ENCODE data around the gene NRP1.
"Not testable (repeated sequence)": the region's sequence is repeated elsewhere in the genome, so short reads cannot be mapped to it uniquely, and the experiment has no call there.

Gene NRP1

DNA sequence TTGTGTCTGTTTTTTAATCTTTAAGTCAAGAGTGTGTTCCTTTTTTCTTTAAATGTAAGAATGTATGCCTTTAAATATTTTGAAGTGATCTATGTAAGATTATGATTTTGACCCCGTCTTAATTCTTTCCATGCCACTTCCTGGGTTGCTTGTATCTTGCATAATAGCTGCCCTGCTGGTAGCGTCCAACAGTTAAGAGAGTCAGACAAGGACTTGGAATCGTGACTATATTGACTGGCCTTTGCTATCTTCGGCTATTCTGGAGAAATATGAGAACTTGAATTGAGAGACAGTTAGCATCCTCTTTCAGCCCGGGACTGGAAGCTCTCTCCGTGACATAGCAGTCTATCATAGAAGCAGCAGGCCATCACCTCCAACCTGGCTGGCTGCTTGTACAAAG lies 13.0 kb downstream of the NRP1 start:
- DNase-seq (ENCODE audit: low read depth): no peak

- no peak for DNase-seq (ENCODE audit: low read depth)
These were observed 14.2 kb downstream of the NRP1 start for GRCh38 chr10:33320288-33320687.

- no peak for DNase-seq (ENCODE audit: low read depth)
These were observed 18.6 kb downstream of the NRP1 start for GRCh38 chr10:33315891-33316290.

- no peak for DNase-seq (ENCODE audit: low read depth)
These were observed 19.5 kb downstream of the NRP1 start for GRCh38 chr10:33314811-33315561.

- no peak for DNase-seq (ENCODE audit: low read depth)
These were observed 22.8 kb downstream of the NRP1 start for GRCh38 chr10:33311640-33312039.

- DNase-seq (ENCODE audit: low read depth): no peak
These were observed 23.6 kb downstream of the NRP1 start for GRCh38 chr10:33310853-33311252.

GRCh38 chr10:33309406-33309805 lies 25.1 kb downstream of the NRP1 start:
- no peak for DNase-seq (ENCODE audit: low read depth)

DNA sequence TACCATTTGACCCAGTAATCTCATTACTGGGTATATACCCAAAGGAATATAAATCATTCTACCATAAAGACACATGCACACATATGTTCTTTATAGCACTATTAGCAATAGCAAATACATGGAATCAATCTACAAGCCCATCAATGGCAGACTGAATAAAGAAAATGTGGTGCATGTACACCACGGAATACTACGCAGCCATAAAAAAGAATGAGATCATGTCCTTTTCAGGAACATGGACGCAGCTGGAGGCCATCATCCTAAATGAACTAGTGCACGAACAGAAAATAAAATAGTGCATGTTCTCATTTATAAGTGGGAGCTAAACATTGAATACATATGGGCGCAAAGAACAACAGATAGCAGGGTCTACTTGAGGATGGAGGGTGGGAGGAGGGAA lies 26.6 kb downstream of the NRP1 start:
- no peak for DNase-seq (ENCODE audit: low read depth)

DNA sequence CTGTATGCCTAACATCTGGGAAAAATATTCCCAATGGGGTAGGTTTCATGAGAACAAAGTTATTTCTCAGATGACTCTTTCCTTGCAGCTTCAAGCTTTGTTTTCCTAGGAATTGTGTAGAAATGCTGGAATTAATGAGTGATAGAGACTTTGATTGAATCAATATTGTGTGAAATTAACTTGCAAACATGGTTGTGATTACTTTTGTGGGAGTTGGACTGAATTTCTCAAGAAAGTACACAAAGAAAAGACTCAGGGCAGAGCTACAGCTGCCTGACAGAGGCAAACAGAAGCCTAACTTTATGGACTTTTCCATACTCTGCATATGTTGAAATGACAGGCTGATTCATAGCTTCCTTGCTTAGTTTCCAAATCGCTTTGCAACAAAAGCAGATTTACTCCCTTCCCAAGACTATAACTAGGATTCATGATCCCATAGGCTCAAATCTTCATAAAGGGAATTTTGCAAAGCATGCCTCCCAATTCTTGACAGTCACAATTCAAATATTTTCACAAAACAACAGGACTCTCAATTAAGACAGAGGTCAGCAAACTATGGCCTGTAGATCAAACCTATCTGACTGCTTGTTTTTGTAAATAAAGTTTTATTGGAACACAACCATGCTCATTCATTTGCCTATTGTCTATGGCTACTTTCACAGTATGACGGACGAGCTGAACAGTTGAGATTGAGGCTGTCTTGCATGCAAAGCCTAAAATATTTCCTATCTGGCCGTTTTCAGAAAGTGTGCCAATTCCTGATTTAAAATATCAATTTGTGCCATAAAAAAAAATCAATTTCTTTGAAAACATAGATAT lies 27.6 kb downstream of the NRP1 start:
- no peak for DNase-seq (ENCODE audit: low read depth)

DNA sequence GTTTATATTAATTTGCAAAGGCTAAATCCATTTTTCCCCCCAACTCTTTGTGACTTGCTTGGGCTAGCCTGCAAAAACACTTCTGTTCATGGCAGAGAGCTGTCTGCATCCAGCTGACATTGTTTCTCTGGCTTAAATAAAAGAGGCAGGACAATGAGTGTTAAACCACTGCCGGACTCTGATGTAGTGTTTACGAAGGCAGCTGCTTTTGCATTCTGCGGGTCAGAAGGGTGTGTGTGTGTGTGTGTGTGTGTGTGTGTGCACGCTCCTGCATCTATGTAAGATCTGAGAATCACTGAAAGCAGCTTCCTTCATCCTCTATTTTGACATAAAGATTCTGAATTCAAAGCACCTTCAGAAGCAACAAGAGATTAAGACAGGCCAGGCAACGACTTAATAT lies 28.3 kb downstream of the NRP1 start:
- no peak for DNase-seq (ENCODE audit: low read depth)

DNA sequence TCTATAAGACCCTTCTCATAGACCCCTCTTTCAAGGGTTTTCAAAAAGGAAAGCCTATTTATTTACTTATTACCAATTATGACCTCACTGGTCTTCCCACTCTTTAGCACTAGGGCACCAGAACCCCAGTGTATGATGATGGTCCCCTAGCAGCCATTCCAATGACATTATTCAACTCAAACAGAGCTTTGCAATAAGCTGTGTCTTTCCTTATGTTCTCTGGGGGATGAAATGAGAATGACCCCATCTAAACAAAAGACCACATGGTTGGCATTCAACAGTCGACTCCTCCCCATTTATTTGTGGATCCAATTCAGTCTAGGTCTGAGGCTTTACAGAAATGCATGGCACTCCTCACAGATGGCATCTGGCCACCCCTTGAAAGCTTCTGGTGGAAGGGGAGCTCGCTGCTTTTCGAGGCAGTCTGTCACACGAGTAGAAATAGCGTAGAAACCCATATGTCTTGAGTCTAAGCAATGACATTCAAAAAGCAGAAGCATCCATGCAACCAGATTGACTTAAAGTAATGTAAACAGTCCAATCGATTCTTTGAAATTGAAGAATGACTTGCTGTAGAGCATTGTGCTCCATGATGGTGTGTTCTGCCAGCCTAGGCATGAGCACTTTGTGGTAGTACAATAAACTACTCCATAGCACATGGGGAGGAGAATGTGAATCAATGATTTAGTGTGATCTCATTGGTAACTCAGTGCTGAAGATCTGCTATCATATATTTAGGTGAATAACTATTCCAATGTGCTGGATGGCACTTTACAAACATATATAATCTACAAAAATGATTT lies 29.8 kb downstream of the NRP1 start:
- DNase-seq (ENCODE audit: low read depth): no peak

DNA sequence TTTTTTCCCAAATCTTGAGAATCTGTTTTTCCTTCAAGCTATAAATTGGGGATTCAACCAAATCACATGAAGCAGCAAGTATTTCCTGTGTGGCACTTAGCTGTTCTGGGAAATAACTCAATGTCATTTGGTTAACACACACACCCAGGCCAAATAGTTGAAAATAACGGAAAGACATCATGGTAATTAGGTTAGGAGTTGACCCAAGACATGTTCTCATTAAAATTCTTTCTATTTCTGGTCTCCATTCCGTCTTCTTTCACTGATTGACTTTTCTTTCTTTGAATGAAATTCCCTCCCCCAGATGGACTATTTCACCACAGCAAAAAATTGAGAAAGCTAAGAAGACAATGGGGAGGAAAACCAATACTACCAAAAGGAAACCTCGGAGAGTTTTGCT lies 30.5 kb downstream of the NRP1 start:
- no peak for DNase-seq (ENCODE audit: low read depth)

DNA sequence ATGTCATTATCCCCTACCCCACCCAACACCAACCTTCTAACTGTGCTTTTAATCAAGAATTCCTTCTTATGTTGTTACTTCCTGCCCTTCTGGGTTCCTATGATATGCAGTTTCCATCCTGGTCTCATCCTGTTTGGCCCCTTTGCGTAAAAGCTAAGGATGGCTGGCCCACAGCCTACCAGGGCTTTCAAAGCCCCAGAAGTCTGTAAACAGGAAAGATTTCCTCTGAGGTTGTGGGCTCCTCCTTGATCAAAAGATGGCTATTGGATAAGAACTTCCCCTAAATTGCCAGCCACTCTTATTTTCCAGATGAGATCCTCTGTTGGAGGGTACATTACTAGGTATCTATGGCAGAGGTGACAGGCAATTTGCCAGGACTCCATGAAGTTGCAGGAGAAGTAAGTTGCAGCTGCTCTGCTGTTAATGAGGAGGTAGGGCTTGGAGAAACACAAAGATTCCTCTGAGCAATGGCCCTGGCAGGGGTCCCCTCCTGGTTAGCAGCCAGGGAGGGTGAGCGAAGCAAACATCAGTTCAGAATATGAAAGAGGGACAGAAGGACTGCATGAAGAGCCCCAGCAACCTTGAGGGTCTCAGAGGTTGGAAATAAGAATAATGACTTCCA lies 32.1 kb downstream of the NRP1 start:
- no peak for DNase-seq (ENCODE audit: low read depth)

- DNase-seq (ENCODE audit: low read depth): no peak
These were observed 33.2 kb downstream of the NRP1 start for GRCh38 chr10:33301097-33301789.

DNA sequence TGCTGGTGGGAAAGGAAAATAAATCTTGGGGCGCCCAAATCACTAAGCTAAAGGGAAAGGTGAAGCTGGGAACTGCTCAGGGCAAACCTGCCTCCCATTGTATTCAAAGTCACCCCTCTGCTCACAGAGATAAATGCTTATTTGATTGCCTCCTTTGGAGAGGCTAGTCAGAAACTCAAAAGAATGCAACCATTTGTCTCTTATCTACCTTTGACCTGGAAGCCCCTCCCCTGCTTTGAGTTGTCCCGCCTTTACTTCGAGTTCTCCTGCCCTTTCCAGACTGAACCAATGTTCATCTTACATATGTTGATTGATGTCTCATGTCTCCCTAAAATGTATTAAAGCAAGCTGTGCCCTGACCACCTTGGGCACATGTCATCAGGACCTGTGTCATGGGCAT lies 33.9 kb downstream of the NRP1 start:
- not testable (repeated sequence) for DNase-seq (ENCODE audit: low read depth)

DNA sequence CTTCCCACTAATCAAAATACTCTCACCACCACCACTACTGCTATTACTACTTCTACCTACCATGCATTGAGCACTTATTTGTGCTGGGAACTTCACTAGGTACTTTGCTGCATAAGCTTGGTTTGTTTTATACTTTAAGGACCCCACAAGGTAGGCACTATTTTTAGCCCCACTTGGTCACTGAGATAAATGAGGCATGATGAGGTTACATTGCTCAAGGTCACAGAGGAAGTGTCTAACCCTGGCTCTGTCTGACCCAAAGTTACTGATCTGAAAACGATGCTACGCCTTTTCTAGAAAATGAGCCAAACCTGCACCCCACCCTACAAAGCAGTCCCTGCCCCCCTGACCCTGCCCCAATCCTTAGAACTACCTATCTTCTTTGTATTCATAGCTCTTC lies 35.6 kb downstream of the NRP1 start:
- no peak for DNase-seq (ENCODE audit: low read depth)

DNA sequence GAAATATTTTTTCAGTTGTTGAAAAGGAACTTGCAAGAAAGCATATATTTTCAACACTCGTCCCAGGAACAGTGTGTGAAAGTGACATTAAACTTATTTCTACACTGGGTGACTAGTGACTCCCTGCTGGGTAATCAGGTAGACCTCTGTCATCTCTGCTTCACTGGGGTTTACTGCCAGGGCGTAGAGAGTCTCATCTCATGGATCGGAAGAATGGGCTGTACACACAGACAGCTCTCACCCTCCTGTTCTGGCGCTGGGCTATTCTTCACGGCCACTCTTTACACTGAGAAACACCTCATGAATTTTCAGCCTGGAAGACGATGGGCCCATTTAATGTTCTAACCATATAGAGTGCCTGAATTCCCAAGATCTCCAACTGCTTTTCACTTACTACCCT lies 36.4 kb downstream of the NRP1 start:
- no peak for DNase-seq (ENCODE audit: low read depth)

GRCh38 chr10:33295851-33296250 lies 38.6 kb downstream of the NRP1 start:
- DNase-seq (ENCODE audit: low read depth): no peak

DNA sequence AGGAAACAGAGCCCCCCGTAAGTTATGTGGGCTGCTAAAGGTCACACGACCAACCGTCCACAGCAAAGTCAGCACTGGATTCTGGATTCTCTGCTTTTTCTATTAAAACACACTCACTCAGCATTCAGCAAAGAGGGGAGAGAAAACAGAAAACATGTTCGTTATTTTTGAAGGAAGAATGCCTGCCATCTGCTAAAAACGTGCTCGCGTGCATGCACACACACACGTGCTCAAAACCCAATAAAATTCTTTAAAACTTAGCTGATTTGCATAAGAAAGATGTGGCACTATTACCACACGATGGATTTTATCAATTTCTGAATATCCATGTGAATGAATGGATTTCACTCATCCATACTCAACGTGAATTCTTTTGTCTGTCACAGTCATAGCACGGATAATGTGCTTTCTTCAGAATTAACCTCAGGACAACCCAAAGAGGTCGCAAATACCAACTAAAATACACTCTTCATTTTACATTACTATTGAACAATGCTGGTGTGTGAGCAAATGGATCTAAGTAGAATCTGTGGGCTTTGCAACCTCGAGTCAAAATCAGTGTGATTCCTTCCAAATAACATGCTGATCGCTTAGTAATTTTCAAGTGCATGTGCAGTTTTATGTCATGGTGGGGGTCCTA lies 40.8 kb downstream of the NRP1 start:
- DNase-seq (ENCODE audit: low read depth): no peak

GRCh38 chr10:33293076-33293475 lies 41.4 kb downstream of the NRP1 start:
- DNase-seq (ENCODE audit: low read depth): no peak

GRCh38 chr10:33291053-33291592 lies 43.3 kb downstream of the NRP1 start:
- no peak for DNase-seq (ENCODE audit: low read depth)
